Dedifferentiated amniotic fluid mesenchymal stem cell (primary cell): ENCODE measurements around the gene SFXN5.
A peak's percentile ranks its signal among the peaks of the same experiment; 100 is the strongest.

Experiments used
- DNase-seq: peaks from one replicate; pipeline ENCODE4 v3.0.0-alpha.2; 2016; ENCODE audit errors: extremely low spot score

Gene SFXN5

DNA sequence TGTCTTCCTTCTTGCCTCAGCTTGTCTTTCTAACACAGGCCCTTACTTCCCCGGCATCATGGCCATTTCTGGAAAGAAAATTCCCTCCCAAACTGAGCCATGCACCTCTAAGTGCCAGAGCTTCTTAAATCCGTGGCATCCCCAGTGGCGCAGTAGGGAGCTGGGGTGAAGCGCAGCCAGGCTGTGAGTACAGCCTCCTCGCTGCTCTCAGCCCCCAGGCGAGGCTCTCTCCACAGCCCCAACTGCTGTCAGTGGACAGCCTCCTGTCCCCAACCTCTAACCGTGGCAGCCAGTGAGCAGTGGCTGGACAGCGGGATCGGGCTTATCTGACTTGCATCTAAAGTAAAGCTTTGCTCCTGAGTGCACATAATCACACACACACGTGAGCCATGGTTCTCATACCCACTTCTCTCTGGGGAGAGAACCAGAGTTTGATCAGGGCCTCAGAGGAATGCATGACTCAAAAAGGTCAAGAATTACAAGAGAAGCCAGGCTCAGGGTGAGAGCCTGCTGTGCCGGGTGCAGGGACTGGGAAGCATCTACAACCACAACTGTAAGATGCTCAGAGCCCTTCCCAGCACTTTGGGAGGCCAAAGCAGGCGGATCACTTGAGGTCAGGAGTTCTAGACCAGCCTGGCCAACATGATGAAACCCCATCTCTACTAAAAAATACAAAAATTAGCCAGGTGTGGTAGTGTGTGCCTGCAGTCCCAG is 50.7 kb downstream of the SFXN5 start:
- peak; percentile 32 for DNase-seq

DNA sequence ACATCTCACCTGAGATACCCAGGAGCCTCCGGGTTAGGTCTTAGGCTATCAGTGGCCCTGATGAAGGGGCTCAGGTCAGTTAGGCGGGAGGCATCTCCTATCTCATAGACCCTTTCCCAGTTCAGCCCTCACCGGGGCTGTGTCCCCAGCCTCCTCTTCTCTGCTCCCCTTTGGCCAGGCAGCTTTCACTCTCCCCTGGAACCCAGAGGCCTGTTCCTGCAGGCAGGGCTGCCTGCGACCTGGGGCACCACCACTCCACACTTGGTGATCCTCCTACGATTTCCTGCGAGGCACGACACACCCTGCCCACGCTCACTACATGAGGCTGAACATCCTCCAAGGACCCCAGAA is 51.2 kb downstream of the SFXN5 start:
- DNase-seq, result no peak

DNA sequence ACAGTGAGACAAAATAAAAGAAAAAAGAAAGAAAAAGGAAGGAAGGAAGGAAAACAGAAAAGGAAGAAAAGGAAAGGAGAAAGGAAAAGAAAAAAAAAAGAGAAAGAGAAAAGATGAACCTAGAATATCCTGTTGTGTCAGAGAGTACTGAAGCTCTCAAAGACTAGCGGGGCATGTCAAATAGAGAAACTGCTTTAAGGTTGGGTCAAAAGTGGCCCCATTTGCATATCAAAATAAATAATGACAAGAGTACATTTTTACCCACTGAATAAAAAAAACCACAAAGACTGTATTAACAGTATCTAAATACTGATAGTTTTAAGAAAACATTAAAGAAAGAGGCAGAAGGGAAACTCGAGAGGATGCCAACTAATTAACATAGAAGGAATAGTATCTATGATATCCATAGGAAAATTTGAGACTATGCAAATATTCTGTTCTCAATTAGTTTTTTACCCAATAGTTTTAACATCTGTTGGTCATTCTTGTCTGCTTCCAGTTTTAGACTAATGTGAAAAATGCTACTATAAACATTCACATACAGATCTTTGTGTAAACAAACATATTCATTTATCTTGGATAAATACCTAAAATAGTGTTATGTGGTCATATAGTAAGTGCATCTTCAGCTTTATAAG is 53.2 kb downstream of the SFXN5 start:
- DNase-seq, result no peak

DNA sequence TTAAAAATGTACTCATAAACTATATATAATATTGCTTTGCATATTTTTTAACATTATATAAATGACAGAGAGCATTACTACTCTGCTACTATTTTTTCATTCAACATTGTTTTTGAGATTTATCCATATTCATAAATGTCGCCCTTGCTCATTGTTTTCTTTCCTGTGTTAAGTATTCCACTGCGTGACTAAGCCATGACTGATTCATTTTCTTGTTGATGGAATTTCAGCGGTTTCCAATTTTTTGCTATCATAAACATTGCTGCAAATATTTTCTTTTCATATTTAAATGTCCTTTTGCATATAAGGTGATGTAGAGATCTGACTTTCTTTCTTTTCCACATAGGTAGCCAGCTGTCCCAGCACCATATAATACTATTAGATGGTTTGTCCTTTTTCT is 57.6 kb downstream of the SFXN5 start:
- peak; percentile 51 for DNase-seq

DNA sequence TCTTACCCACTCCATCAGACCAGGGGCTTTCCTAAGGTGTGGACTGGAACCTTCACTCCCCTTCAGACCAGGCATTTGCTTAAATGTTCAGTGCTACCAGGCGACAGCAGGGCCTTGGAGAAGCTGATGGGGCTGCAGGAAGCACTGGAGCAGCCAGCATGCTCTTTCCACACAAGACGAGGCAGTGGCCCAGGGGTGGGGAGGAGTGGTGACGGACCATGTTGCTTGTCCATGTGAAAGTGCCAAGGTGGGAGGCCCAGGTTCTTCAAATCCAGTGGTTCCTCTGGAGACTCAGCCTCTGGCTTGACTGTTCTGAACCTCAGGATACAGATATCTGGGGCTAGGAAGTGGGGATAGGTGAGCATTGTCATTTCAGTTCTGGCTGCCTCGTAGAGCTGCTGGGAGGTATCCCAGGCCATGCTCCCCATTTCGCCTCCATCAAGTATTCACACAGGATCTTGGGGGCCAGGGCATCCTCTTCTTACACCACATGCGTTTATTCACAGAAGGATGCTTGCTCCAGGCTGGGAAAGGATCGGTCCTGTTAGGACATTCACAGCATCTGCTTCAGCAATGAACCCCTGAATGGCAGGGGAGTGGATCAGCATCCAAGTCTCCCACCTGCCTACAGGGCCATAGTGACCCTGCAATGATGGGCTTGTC is 62.2 kb downstream of the SFXN5 start:
- no peak for DNase-seq

DNA sequence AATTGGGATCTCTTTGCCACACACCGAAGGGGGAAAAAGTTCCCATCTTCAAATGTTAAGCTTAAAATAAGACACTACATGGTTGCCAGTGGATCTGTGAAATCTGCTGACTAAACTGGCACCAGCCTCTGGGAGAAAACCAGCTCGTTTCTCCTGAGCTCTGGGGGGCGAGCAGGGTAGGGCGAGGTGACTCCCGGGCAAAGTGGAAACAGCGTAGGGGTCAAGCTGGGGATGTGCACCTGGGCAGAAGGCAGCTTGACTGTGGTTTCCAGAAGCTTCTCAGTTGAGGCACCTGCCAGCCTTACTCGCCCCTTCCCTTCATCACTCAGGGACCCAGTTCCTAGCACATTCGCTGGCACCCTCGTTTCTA is 62.8 kb downstream of the SFXN5 start:
- DNase-seq, result no peak

DNA sequence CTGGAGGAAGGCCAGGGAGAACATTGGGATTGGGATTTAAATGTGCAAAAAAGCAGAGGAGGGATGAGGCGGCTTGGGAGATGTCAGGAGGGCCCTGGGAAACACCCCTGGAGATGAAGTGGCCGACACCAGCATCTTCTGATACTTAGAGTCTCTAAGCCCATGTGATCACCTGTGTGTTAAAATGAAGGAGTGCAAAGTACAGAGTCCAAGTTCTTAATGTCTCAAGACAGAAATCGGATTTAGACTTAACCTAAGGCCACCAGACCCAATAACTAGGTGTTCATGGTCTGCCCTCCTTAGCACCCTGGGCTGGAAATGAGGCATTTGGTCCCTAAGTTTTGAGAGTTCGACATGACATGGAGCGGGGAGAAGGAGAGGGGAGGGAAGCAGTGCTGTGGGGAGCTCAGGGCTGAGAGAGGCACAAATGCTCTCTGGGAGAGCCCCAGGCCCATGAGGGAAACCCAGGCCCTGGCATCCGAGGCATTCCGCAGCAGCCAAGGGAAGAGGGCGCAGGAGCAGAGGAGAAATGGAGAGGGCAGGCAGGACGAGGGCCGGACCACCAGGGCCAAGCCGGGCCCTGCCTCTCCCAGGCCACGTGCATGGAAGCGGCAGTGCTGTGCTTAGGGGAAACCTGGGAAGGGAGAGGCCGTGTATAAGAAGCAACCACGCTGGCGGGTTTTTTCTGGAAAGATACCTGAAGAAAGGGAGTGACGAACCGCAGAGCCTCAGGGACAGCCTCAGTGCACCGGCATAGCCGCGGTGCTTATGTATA is 63.3 kb downstream of the SFXN5 start:
- no peak for DNase-seq

DNA sequence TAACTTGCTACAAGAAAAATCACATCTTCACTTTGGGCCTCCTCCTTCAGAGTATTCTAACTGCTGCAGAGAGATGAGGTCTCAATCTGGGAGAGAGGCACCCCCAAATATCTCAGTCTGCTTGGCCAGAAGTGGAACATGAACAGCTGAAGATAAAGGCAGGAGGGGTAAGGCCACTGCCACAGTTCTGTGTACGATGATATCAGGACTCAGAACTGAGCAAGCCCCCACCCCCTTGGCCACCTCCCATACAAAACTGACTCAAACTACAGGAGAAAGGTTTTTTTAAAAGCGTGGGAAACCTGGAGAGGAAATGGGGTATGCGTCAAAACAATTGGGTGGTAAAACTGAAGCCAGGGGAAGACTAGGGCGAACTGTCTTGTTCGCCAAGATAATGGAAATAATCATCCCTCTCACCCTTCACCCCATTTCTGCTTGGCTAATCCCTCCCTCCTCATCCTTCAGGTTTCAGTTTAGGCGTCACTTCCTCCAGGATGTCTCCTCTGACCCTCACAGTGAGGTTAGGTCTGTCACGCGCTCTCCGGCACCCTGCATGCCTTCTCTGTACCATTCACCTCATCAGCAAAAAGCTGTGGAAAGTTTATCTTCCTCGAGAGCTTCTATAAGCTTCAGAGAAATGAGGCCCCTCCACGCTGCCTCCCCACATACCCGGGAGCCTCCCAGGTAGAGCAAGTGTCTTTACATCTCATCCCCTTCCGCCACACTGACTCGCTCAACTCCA is 64.4 kb downstream of the SFXN5 start:
- no peak for DNase-seq

DNA sequence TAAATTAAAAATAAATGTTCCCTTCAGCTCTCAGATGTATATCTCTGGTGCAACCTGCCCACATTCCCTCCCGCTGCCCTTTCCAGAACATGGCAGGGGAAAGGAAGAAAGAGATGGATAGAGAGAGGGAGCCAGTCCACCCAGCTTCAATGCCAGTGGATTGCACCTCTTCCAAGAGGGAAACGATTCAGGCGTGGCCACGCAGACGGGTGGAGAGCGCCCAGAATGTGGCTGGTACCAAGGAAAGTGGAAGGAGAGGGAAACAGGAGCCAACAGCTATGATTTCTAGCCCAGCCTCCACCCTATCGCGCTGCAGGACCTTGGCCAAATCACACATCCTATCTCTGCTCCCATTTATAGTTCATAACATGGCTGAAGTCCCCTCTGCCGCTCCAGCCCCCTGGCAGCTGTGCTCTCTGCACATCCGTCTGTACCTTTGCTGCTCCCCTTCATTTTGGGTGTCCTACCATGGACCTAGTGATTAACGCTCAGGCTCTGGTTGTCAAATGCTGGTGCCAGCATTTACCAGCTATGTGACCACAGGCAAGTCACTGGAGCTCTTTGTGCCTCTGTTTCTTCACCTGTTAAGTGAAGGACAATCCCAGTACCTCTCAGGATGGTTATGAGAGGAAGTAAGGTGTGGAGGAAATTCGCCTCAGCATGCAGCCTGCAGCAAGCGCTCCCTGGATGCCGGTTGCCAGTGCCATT is 66.5 kb downstream of the SFXN5 start:
- DNase-seq, result no peak

DNA sequence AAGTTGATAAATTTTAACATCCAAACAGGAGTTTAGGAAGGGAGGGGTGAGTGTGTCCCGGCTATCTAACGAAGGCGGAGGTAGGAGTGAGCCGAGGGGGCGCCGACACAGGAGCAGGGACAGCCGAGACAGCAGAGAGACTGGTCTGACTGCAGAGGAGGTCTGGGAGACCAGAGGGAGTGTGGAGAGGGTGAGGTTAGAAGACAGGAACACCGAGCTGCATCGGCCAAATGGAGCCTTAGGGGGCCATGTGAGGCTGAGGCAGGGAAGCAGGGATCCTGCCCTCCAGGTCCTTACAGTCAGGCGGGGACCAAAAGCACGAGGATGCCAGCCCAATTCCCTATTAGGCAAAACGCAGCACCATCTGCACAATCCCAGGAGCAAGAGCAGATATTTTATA is 67.0 kb downstream of the SFXN5 start:
- no peak for DNase-seq

DNA sequence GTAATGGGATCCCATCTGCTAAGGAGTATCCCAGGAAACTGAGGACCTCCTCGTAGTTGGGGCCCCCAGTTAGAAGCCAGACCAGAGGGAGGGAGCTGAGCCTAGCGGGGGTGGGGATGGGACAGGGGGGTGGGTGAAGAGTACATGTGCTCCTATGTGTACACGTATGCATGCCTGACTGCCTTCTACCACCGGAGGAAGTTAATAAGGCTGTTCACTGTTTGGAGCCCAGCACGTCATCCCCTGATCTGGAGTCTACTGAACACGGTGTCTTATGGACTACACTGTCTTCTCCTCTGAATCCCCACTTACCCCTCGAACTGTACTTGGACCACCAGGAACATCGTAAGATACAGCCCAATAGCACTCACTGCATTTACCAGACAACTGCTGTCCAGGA is 68.5 kb downstream of the SFXN5 start:
- no peak for DNase-seq

DNA sequence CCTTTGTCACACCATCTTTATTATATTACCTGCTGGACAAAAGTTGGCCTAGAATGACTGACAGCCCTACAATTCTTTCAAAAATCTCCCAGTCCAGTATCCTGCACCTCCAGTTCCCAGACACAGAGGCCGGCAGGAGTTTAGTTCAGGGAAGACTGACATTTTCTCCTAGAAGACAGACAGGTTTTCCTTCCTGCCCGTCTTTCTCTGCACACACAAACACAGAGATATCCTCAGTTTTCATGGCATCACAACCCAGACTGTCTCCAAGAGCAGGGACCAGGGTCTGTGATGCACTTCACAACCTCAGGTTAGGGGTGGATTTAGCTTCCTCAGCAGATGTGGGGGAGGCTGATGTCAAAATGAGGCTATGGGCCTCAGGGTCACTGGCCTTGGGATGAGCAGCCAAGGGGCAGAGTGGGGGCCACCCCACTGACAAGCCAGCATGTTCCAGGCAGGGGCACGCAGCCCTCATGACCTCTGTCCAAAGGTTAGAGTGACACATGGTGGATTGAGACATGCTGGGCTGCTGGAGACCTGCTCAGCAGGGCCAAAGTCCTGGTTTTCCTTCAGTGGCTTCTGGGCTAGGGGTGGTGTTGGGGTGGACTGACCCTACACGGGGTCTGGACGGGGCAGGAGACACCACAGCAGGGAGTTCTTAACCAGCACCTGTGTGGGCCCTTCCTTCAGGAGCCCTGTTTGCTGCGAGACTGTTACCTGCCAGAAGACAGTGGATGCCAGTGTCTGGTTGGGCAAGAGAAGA is 70.5 kb downstream of the SFXN5 start:
- no peak for DNase-seq

DNA sequence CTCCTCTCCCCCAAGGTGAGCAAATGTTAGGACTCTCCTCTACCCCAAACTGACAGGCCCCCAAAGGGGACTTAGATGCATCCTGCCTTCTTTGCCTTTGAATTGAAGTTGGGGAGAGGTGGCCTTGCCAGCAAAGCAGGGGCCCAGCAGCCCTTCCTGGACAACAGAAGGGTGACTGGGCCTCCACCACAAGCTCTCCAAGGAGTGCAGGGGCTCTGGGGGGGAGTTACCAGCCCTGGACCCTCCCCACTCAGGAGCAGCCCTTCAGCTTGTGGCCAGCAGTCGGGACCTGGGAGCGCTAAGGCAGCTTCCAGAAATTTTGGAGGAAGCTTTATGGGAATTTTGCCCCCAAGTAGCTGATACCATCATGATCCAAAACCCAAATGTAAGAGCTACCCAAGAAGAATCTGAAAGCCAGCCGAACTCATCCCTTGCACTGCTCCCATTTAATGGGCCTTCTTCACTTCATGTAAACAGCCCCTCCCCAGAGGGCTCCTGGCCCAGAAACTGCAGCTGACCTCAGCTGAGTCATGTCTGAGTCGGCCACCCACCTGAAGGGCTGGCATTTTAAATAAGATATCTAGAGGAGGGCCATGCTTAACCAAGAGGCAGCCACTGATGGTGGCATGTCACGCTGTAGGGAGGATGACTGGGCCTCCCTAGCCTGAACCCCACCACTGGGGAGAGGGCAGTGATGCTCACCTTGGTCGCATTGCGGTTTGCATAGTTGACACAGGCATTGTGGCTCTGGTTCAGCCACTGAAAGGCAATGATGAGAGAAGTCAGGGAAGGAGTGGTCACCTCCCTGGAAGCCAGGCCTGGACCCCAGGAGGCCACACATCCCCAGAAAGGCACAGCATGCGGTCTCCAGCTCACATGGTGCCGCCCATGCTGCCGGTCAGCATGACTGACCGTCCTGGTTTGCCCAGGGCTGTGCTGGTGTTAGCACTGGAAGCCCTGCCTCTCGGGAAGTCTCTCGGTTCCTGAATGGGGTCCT is 71.5 kb downstream of the SFXN5 start:
- no peak for DNase-seq

DNA sequence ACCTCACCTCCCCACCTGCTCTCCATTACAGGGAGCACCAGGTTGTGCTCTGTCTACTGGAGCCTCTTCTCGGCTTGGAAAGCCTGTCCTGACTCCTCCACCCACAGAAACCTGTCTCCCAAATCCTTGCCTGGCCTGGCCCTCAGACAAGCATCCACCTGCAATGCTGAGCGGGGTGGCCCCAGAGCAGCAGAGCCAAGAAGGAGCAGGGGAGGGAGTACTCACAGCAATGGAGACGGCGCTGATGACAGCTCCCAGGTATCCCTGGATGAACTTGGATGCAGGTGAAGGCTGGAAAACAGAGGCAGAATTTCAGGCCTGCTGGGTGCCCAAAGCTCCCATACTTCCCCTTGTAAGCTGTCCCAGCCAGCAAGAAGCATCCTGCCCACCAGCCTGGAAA is 72.8 kb downstream of the SFXN5 start:
- DNase-seq, result no peak

DNA sequence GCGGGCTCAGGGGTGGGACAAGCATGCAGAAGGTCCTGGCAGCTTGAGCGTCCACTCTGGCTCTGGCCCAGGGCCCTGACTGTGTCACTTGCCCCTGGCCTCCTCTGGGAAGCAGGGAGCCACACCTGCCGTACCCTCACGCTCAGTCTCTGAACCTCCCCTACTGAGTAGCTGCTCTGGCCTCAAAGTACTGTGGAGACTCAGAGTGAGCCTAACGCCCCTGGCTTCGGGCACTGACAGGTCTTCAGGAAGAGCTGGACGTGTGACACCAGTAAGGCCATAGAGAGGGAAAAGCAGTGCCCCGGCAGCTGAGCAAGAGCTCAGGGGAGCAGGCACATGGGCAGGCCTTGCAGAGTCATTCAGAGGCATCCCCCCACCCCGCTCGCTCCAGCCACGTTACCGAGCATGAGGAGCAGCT is 73.3 kb downstream of the SFXN5 start:
- no peak for DNase-seq

DNA sequence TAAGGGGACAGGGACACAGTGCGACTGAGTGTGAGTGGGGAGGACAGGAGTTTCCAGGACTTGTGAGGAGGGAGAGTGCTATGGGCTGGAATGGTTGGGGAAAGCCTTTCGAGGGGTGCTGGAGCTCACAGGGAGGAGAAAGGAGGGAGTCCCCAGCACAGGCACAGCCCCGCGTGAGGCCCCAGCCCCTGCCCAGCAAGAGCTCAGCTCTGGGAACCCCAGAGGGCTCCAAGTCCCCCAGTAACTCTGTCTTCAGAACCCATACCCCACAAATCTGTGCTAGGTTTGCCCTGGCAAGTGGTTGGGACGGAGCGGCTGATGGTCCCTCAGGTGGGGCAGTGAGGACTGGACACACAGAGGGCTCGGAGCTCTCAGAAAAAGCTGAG is 75.4 kb downstream of the SFXN5 start:
- DNase-seq, result no peak

DNA sequence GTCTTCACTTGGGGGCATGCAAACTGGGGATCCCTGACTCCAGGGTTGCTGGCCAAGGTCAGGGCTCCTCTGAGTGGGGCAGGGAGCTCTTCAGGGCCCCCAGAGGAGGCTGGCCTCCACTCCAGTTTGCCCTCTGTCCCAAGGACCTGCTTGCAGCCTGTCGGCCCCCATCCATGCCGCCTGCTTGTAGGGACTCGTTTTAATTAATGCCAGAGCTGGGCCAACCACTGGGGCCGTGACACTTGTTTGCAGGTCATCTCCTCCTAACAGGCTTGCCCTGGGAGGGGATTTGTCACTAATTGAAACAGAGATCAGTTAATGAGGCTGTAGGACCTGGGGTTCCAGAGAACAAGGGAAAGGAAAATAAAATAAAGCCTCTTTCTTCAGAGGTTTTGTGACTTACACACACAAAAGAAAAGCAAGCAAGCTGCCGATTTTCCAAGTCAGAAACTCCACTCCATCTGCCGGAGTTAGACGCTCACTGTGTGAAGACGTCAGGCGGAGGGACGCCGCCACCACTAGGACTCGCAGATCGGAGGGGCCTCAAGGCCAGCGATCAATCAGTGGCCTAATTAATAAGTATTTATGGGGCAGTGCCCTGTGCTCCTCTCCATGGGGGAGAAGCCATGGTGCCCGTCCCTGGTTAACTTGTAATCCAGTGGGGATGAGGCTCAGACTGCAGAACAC is 75.9 kb downstream of the SFXN5 start:
- DNase-seq, result no peak

DNA sequence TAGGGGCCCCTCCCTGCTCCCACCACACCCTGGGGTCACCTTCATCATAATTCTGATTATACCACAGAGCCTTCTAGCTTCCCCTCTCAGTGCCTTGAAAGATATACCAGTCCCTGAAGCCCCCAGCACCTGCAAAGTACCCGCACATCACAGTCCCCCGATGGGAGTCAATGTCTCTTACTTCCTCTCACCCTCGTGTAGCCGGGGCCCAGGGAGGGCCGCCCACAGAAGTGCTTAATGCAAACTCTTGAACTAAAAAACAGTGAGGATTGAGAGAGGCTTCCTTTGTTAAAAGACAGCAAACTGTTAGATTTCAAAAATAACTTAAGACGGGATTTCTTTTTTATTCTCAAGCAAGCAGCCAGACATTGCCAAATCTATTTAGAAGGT is 76.5 kb downstream of the SFXN5 start:
- DNase-seq, result no peak
